Lower leg skin (tissue), 3 donors: ENCODE data around the gene HNRNPUL2.

Experiments used
- CTCF ChIP-seq, 3 donors: fragments of 450-650 bp; IDR thresholded peaks; one replicate each; pipeline ENCODE4 v1.5.1; 2016; ENCODE audit warnings: antibody characterized with exemption in 3 of 3, mild to moderate bottlenecking in 3 of 3, moderate library complexity in 2 of 3
- POLR2A ChIP-seq, 2 donors: fragments of 450-650 bp; IDR thresholded peaks; one replicate each; pipeline ENCODE4 v1.6.1; 2016 to 2017; ENCODE audit warnings: antibody characterized with exemption in 2 of 2, mild to moderate bottlenecking in 1 of 2, moderate library complexity in 1 of 2

GRCh38 chr11:62706850-62707247, 20.4 kb downstream of the HNRNPUL2 start:
- TF ChIP-seq POLR2A (IDR thresholded peaks at IDR 0.05): no peak
- TF ChIP-seq CTCF (IDR thresholded peaks at IDR 0.05): no peak
